Left cardiac atrium (tissue), 2 donors: ENCODE results near the gene SPCS3. TPM values are rescaled to one million over a fixed set of nuclear protein-coding genes. Genes with fewer than 3 reads are reported as not detected.

Experiments
- total RNA-seq, 2 donors: library from RNA; stranded (reverse); fragmentation: NEBNext Ultra II Directional; extraction: Animal tissue kit (Norgen Biotek cat#: 25700); gene quantifications; one replicate each; pipeline ENCODE4 v1.2.1, GENCODE V29; 2021
- donor health status: DM: no; HTN: yes; CAD: no; lungs with severe emphysema.
- donor health status: DM: yes; HTN: yes; CAD: no.

Gene SPCS3
- total RNA-seq, 2 donors from 2014 or later = 92.8 to 130 TPM

Other genes with a start within 250 kb of the SPCS3 start
- under 1 TPM in 1 of 2 donors, not detected in 1; 0.27 TPM for gene SPATA4, start 124.4 kb upstream of the SPCS3 start, total RNA-seq
- 1 to 10 TPM; 1.3 to 2.0 TPM for gene ASB5, start 50.7 kb upstream of the SPCS3 start, total RNA-seq